C4-2B (cell line): ENCODE data around the gene FCRL2.

Experiments
- CTCF ChIP-seq: fragments of 450-650 bp; conservative IDR thresholded peaks from 2 replicates; pipeline ENCODE4 v1.5.1; 2017; ENCODE audit warnings: mild to moderate bottlenecking
- ZFX ChIP-seq: fragments of 450-650 bp; IDR thresholded peaks from 2 replicates; pipeline ENCODE4 v1.6.1; 2017

DNA sequence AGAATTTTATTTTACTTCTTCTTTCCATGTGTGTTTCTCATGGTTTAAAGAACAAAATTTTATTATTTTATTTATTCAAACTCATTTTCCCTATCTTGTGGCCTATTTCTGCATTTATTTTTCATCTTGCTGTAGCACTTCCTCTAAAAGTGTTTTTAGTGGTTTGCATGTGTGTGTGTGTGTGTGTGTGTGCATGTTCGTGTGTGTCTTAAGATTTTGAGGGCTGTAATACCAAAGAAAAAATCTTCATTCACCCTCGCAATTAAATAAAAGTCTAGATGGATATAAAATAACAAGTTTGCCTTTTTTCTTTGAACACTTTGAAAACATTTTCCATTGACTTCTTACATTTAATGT lies 51.7 kb downstream of the FCRL2 start:
- TF ChIP-seq CTCF (no peak), ZFX (no peak)
